ENCODE data around the gene NCAPH2.
A peak's percentile ranks its signal among the peaks of the same experiment; 100 is the strongest.
"Not testable (repeated sequence)": the region's sequence is repeated elsewhere in the genome, so short reads cannot be mapped to it uniquely, and the experiment has no call there.

Gene NCAPH2

DNA sequence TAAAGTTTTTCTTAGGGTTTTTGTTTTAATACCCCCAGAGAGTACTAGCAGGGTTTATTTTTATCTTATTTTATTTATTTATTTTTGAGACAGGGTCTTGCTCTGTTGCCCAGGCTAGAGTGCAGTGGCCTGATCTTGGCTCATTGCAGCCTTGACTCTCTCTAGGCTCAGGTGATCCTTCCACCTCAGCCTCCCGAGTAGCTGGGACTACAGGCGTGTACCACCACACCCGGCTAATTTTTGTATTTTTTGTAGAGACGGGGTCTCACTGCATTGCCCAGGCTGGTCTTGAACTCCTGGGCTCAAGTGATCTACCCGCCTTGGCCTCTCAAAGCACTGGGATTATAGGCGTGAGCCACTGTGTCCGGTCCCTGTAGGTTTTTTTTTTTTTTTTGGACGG is 12.2 kb downstream of the NCAPH2 start:
- DNase-seq = not testable (repeated sequence)

DNA sequence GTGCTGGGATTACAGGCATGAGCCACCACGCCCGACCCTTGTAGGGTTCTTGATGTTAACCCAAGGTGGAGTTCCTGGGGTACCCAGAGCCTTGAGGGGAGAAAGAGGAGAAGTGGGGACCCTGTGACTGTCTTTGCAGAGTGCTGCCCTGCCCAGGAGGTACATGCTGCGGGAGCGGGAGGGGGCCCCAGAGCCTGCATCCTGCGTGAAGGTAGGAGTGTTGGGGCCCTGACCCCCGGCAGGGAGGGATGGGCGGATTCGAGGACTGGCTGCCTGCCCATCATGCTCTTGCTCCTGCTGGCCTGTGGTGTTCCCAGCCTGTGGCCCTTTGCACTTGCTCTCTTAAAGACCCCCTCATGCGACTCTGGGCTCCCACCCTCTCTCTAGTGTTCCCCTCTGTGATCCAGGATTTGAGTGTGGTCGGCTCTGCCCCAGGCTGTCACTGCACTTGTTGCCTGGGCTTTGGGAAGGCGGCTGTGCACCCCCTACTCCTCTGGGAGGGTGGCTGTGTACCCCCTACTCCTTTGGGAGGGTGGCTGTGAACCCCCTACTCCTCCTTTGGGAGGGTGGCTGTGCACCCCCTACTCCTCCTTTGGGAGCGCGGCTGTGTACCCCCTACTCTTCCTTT is 12.9 kb downstream of the NCAPH2 start:
- no peak for DNase-seq

GRCh38 chr22:50521710-50522109 is 13.7 kb downstream of the NCAPH2 start:
- DNase-seq = no peak

DNA sequence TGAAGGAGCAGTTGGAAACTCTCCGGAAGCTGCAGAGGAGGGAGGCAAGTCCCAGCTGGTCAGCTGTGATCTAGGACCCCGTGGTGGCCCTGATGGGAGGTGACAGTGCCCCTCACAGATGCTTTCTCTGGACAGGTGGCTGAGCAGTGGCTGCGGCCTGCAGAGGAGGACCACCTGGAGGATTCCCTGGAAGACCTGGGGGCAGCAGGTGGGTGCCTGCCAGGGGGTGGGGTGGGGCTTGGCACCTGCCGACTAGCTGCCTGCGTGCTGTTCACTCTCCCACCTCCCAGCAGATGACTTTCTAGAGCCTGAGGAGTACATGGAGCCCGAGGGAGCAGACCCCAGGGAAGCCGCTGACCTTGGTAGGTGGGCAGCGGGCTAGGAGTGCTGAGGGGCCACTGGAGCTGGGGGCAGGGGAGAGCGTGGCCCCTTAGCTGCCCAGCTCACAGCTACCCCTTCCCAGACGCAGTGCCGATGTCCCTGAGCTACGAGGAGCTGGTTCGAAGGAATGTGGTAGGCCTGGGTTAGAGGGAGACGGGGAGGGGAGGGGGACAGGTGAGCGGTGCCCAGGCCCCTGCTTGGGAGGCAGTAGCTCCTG is 14.3 kb downstream of the NCAPH2 start:
- DNase-seq = no peak

GRCh38 chr22:50522806-50523438 is 14.9 kb downstream of the NCAPH2 start:
- no peak for DNase-seq

DNA sequence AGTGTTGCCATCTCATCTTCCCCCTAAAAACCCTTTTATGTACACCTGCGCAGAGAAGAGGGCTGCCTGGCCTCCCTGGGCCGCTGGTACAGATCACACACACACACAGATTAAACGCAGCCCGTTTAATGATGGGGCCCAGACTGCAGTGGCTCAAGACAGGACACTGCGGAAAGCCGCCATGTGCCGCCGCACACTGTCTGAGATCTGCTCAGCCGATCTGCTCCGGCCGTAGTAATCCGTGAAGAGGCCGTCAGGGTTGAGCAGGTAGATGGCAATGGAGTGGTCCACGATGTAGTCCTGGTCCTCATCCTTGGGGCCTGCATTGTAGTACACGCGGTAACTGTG is 15.4 kb downstream of the NCAPH2 start:
- no peak for DNase-seq

DNA sequence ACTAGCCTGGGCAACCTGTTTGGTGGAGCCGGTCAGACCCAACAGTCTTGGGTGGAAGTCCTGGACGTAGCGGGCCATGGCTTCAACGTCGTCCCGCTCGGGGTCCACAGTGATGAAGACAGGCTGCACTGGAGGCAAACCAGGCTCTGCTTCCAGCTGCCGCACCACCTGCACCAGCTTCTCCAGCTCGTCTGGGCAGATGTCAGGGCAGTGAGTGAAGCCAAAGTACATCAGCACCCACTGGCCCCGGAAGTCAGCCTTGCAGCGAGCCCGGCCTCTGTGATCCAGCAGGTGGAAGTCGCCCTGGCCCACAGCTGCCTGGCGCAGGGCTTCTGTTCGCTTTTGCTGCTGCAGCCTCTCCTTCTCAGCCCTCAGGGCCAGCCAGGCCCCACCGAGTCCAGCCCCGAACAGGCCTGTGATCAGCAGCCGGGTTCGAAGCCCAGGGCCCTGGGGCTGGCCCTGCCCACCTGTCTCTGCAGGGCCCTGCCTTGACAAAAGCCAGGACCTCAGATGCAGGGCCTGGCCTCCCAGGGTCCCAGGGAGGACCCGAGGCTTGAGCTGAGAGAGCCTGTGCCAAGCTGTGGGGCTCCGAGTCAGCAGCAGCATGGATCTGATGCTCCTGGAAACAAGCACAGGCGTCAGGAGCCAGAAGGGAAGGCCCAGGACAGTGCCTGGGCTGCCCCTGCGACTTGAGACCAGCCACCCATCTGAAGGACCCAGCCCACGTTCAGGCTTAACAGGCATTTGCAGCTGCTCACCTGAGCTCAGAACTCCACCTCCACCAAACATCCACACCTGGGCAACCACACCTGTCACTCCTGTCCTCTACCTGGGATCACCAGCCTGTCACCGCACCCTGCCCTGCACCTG is 16.0 kb downstream of the NCAPH2 start:
- DNase-seq = no peak

DNA sequence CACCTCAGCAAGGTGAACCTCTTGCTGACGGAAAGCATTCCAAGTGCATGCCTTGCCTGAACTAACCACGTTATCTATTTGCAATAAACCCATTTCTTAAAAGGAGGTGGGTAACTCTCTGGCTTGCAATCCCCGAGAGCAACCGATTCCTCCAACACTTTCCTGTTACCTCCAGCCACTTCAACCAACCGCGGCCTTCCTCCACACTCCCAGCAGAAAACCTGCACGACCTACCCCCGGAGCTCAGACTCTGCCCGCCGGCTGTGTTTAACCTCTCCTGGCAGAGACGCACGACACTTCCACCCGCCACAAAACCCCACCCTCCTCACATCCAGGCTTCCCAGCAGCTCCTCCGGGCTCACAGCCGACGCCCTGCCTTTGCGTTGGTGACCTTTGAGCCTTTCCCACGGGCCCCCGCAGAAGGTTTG is 16.7 kb downstream of the NCAPH2 start:
- DNase-seq = no peak

GRCh38 chr22:50525104-50525857 is 17.3 kb downstream of the NCAPH2 start, which contains the start of gene SCO2:
Gene SCO2, minus strand, starts transcription at chr22:50525598. Its CDS starts 1,187 bp downstream, at chr22:50524411.
- peak; percentile 91 to 98 for DNase-seq

DNA sequence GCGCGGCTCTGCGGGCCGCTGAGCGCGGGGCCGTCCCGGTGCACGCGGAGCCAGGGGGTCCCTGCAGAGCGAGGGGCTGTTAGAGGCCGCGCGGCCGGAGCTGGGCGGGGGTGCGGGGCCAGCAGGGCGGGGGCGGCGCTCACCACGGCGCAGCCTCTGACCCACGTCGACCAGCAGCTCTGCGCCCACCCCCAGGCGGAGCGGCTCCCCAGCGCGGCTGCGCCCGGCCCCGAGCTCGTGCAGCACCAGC is 17.8 kb downstream of the NCAPH2 start:
- DNase-seq = no peak

- peak; percentile 68 to 75 for DNase-seq
Observed at GRCh38 chr22:50526108-50526833, 18.2 kb downstream of the NCAPH2 start.

DNA sequence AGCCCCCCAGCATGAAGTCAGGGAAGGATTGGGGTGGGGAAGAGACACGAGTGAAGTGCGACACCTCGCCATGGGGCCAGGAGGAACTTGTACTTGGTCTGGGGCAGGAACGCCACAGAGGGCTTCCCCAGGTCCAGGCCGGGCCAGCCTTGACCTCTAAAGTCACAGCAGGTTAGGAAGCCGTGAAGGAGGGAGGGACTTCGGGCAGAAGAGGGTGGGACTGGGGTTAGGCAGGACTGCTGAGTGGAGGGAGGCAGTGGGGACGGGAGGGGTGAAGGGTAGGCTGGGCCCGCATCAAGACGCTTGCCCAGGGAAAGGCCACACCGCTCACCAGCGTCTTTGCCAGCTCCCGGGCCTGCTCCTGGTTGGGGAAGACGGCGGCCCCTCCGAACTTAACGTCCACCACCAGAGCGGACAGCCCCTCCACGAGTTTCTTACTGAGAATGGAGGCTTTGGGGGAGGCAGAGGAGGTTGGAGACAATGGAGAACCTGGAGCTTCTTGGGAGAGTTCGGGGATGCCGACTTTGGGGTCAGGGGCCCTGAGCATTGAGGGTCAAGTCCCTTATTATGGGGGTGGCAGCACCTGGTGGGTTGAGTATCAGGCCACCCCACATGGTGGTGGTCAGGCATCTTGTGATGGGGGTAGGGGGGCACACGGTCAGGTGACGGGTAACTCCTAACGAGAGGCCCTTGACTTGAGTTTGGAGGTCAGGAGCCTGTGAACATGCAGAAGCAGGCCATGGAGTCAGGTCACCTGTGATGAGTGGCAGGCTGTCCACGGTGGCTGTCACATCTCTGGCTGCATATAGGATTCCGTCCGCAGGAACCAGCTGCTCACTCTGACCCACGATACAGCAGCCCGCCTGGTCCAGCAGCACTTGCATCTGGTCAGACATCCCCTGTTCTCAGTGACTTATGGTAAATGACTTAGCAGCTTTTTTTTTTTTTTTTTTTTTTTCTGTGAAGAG is 19.1 kb downstream of the NCAPH2 start:
- no peak for DNase-seq

GRCh38 chr22:50527921-50528681 is 20.1 kb downstream of the NCAPH2 start:
- no peak for DNase-seq

DNA sequence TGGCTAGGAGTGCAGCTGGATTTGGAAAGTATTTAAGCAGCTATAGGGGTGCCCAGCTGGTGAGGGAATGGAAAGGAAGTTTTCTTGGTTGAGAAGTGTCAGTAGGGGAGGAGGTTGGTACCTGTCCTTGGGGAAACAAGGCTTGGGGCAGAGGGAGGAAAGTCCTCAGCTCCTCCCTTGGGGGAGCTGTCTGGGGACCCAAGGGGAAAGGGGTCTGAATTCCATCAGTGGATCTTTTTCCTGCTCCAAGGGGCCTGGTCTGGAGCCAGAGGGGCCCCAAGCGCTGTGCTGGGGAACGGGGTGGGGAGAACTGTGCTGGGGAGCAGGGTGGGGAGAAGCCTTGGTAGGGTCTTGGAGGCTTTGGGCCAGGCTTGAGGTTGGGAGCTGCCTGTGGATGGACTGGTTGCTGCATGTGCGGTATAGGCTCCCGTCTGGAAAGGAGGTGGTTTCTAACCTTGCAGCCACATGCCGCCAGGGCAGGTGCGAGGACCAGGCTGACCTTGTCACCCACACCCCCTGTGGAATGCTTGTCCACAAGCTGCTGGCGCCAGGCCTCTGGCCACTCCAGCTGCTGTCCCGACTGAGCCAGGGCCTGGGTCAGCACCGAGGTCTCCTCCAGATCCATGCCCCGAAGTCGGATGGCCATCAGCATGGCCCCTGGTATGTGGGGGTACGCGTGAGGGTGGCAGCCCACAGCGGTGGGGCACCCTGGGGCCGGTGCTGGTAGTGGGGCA is 20.8 kb downstream of the NCAPH2 start:
- DNase-seq = no peak

- DNase-seq = no peak
Observed at GRCh38 chr22:50529416-50529896, 21.4 kb downstream of the NCAPH2 start.

DNA sequence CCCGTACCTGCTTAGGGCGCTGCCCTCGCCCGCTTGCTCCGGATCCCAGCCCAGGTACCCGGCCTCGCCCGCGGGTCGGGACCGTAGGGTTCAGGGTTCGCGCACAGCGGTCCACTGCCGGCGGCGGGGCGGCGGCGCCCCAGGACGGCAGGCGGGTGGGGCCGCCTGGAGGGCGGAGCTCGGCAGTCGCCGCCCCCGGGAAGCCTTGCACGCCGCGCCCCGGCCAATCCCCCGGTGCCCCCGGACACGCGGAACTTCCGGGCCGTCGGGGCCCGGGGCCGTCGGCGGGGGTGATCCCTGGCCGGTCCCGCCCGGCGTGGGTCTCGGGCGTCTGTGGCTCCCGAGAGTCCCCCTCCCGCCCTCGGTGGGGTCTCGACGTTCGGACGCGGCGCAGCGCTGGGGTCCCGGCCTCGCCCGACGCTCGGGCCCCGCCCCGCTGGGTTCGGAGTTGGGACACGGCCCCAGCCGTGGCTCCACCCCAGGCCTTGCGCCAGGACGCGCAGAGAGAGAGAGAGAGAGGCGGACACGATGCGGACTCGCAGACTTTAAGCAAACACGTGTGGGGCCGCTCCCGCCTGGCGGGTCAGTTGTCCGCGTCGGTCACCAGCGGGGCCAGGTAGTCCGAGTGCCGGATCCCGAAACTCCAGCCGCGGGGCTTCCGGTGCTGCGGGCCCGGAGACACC is 22.0 kb downstream of the NCAPH2 start, which contains the start of gene TYMP:
TYMP (minus strand) TSS at position 116 of the 683 bp plus-strand sequence. CDS start 303 bp downstream, outside the sequence.
- DNase-seq = peak in 1 of 2 experiments; percentile 43

GRCh38 chr22:50530580-50530876 is 22.5 kb downstream of the NCAPH2 start:
- no peak for DNase-seq

GRCh38 chr22:50530877-50531545 is 23.0 kb downstream of the NCAPH2 start:
- DNase-seq = peak; percentile 59 to 74

All from NCI-H1930 (cell line).